HEK293 (cell line): Measurements from ENCODE around the gene RAP1A.
A peak's percentile ranks its signal among the peaks of the same experiment; 100 is the strongest.

Experiments used
- CTCF ChIA-PET: fragments of 350-600 bp; formaldehyde crosslinking; extraction: SDS; loops from one replicate; lab custom pipeline; 2021; ENCODE audit warnings: antibody characterized with exemption; lab: Yijun Ruan, JAX
- POLR2A ChIA-PET: fragments of 300-600 bp; formaldehyde crosslinking; extraction: SDS; loops from one replicate; lab custom pipeline; 2020; ENCODE audit warnings: antibody characterized with exemption, inconsistent platforms; lab: Yijun Ruan, JAX
- H3K27ac ChIP-seq: fragments of 200-500 bp; sonication (Bioruptor generic); 2 replicates; pipeline ENCODE4 v1.5.1; 2014; ENCODE audit warnings: low read depth, low read length, control low read depth, inconsistent platforms; ENCODE audit errors: extremely low read depth
- H3K36me3 ChIP-seq, 2 experiments: fragments of 200-500 bp in 1 of 2; sonication (Bioruptor generic) in 1 of 2; 1 replicate in 1 of 2; 2 replicates in 1 of 2; pipeline ENCODE4 v1.5.1; 2014 to 2017; ENCODE audit warnings: inconsistent platforms in 2 of 2, low read length in 2 of 2; ENCODE audit not compliant: control insufficient read depth in 2 of 2, insufficient read depth in 1 of 2
- H3K4me1 ChIP-seq: fragments of 200-500 bp; sonication (Bioruptor generic); 2 replicates; pipeline ENCODE4 v1.5.1; 2014; ENCODE audit warnings: mild to moderate bottlenecking, low read length, inconsistent platforms; ENCODE audit not compliant: control insufficient read depth, insufficient read depth
- H3K4me3 ChIP-seq: 2 replicates; pipeline ENCODE4 v1.5.1; 2011; ENCODE audit warnings: low read depth, mild to moderate bottlenecking, control low read depth, low read length, moderate library complexity
- H3K9me3 ChIP-seq: fragments of 200-500 bp; sonication (Bioruptor generic); 2 replicates; pipeline ENCODE4 v1.5.1; 2014; ENCODE audit warnings: low read depth, low read length, inconsistent platforms; ENCODE audit not compliant: control insufficient read depth, insufficient read depth
- BCL11A ChIP-seq: fragments of 450-650 bp; formaldehyde crosslinking; IDR thresholded peaks from 2 replicates; pipeline ENCODE4 v1.5.1; 2016; ENCODE audit warnings: low read depth, missing biosample characterization, missing genetic modification characterization
- EGR2 ChIP-seq: fragments of 450-650 bp; formaldehyde crosslinking; IDR thresholded peaks from 2 replicates; pipeline ENCODE4 v1.5.1; 2016; ENCODE audit warnings: low read depth, missing biosample characterization, missing genetic modification characterization
- HOXC10 ChIP-seq: sonication (generic); formaldehyde crosslinking; IDR thresholded peaks from 2 replicates; pipeline ENCODE4 v1.8.1; 2023; ENCODE audit warnings: mild to moderate bottlenecking, missing genetic modification reagents
- ZBTB20 ChIP-seq: fragments of 450-650 bp; formaldehyde crosslinking; IDR thresholded peaks from 2 replicates; pipeline ENCODE4 v1.5.1; 2016; ENCODE audit warnings: missing biosample characterization, missing genetic modification characterization
- ZFHX2 ChIP-seq: fragments of 450-650 bp; formaldehyde crosslinking; conservative IDR thresholded peaks from 2 replicates; pipeline ENCODE4 v1.5.1; 2016; ENCODE audit warnings: missing biosample characterization, missing genetic modification characterization
- ZFP37 ChIP-seq: fragments of 450-650 bp; formaldehyde crosslinking; IDR thresholded peaks from 2 replicates; pipeline ENCODE4 v1.5.1; 2016; ENCODE audit warnings: missing biosample characterization, missing genetic modification characterization
- ZIC2 ChIP-seq: fragments of 450-650 bp; formaldehyde crosslinking; IDR thresholded peaks from 2 replicates; pipeline ENCODE4 v1.5.1; 2016; ENCODE audit warnings: missing biosample characterization, missing genetic modification characterization
- ZNF266 ChIP-seq: fragments of 450-650 bp; formaldehyde crosslinking; IDR thresholded peaks from 2 replicates; pipeline ENCODE4 v1.5.1; 2016; ENCODE audit warnings: missing biosample characterization, missing genetic modification characterization, low read depth
- ZNF350 ChIP-seq: fragments of 450-650 bp; formaldehyde crosslinking; IDR thresholded peaks from 2 replicates; pipeline ENCODE4 v1.5.0; 2017; ENCODE audit warnings: missing biosample characterization, mild to moderate bottlenecking, missing genetic modification characterization
- ZNF37A ChIP-seq: fragments of 450-650 bp; IDR thresholded peaks from 2 replicates; pipeline ENCODE4 v1.5.1; 2018; ENCODE audit warnings: missing biosample characterization, missing genetic modification characterization
- ZNF423 ChIP-seq: fragments of 450-650 bp; formaldehyde crosslinking; IDR thresholded peaks from 2 replicates; pipeline ENCODE4 v1.5.1; 2016; ENCODE audit warnings: missing biosample characterization, missing genetic modification characterization
- ZNF521 ChIP-seq: fragments of 450-650 bp; formaldehyde crosslinking; IDR thresholded peaks from 2 replicates; pipeline ENCODE4 v1.5.1; 2017; ENCODE audit warnings: missing biosample characterization, mild to moderate bottlenecking, missing genetic modification characterization
- ZNF600 ChIP-seq: fragments of 450-650 bp; formaldehyde crosslinking; IDR thresholded peaks from 2 replicates; pipeline ENCODE4 v1.5.1; 2016; ENCODE audit warnings: missing biosample characterization, missing genetic modification characterization
- ZNF624 ChIP-seq: fragments of 450-650 bp; formaldehyde crosslinking; IDR thresholded peaks from 2 replicates; pipeline ENCODE4 v1.5.1; 2017; ENCODE audit warnings: missing biosample characterization, missing genetic modification characterization
- ZNF660 ChIP-seq: fragments of 450-650 bp; IDR thresholded peaks from 2 replicates; pipeline ENCODE4 v1.5.1; 2018; ENCODE audit warnings: missing biosample characterization, mild to moderate bottlenecking, missing genetic modification characterization
- TF ChIP-seq, protein P1 (sequence below): fragments of 450-650 bp; formaldehyde crosslinking; IDR thresholded peaks from 2 replicates; pipeline ENCODE4 v1.5.1; 2016; ENCODE audit warnings: missing biosample characterization, missing genetic modification characterization
- TF ChIP-seq, protein P2 (sequence below): fragments of 450-650 bp; formaldehyde crosslinking; IDR thresholded peaks from 2 replicates; pipeline ENCODE4 v1.5.1; 2017; ENCODE audit warnings: missing biosample characterization, missing genetic modification characterization
- TF ChIP-seq, protein P3 (sequence below): fragments of 450-650 bp; formaldehyde crosslinking; IDR thresholded peaks from 2 replicates; pipeline ENCODE4 v1.5.1; 2016; ENCODE audit warnings: missing biosample characterization, missing genetic modification characterization, borderline replicate concordance
- TF ChIP-seq, protein P4 (sequence below): fragments of 450-650 bp; formaldehyde crosslinking; IDR thresholded peaks from 2 replicates; pipeline ENCODE4 v1.5.1; 2017; ENCODE audit warnings: missing biosample characterization, missing genetic modification characterization

RAP1A gene

DNA sequence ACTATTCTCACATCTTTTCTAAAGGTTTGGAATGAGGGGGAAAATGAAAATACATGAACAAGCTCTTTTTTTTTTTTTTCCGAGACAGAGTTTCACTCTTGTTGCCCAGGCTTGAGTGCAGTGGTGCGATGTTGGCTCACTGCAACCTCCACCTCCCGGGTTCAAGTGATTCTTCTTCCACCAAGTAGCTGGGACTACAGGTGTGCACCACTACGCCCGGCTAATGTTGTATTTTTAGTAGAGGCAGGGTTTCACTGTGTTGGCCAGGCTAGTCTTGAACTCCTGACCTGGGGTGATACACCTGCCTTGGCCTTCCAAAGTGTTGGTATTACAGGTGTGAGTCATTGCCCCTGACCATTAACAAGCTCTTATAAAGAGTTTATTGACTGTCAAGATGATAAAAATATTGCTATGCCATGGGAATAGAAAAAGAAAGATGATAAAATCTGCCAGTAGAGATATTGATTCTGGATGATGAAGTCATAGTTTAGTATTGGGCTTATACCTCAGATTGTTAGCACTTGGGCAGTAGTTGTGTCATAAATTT, 83.0 kb downstream of the RAP1A start:
- ChIA-PET CTCF (interaction anchor here (0.5 to 2.4 kb wide), 3 partner anchors 11 to 481 kb away, joined by 3 to 16 read pairs (median 4); no protein-coding TSS in a partner anchor), POLR2A (no interaction called here)
- Histone ChIP-seq H3K36me3 (peaks cover 11 to 60% of the 10 kb centered on the region in 2 experiments; a peak in 2 of 3 replicates), H3K4me1 (no peaks in the 10 kb centered on the region), H3K27ac (no peak overlapping the region), H3K4me3 (no peak overlapping the region), H3K9me3 (no peaks in the 10 kb centered on the region)
- TF ChIP-seq, protein P1, sequence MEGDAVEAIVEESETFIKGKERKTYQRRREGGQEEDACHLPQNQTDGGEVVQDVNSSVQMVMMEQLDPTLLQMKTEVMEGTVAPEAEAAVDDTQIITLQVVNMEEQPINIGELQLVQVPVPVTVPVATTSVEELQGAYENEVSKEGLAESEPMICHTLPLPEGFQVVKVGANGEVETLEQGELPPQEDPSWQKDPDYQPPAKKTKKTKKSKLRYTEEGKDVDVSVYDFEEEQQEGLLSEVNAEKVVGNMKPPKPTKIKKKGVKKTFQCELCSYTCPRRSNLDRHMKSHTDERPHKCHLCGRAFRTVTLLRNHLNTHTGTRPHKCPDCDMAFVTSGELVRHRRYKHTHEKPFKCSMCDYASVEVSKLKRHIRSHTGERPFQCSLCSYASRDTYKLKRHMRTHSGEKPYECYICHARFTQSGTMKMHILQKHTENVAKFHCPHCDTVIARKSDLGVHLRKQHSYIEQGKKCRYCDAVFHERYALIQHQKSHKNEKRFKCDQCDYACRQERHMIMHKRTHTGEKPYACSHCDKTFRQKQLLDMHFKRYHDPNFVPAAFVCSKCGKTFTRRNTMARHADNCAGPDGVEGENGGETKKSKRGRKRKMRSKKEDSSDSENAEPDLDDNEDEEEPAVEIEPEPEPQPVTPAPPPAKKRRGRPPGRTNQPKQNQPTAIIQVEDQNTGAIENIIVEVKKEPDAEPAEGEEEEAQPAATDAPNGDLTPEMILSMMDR (tag by site-specific recombination) = no peak
- TF ChIP-seq ZNF600 (tag by site-specific recombination) = no peak
- TF ChIP-seq ZNF660 (tag by site-specific recombination) = no peak
- TF ChIP-seq, protein P2, sequence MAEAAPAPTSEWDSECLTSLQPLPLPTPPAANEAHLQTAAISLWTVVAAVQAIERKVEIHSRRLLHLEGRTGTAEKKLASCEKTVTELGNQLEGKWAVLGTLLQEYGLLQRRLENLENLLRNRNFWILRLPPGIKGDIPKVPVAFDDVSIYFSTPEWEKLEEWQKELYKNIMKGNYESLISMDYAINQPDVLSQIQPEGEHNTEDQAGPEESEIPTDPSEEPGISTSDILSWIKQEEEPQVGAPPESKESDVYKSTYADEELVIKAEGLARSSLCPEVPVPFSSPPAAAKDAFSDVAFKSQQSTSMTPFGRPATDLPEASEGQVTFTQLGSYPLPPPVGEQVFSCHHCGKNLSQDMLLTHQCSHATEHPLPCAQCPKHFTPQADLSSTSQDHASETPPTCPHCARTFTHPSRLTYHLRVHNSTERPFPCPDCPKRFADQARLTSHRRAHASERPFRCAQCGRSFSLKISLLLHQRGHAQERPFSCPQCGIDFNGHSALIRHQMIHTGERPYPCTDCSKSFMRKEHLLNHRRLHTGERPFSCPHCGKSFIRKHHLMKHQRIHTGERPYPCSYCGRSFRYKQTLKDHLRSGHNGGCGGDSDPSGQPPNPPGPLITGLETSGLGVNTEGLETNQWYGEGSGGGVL (tag by site-specific recombination) = no peak
- no peak for TF ChIP-seq ZNF624
- no peak for TF ChIP-seq ZNF37A (tag by site-specific recombination)
- TF ChIP-seq ZIC2 (tag by site-specific recombination) = no peak
- no peak for TF ChIP-seq HOXC10 (CRISPR knock-in tag)
- TF ChIP-seq ZNF350 (tag by site-specific recombination) = no peak
- TF ChIP-seq, protein P3, sequence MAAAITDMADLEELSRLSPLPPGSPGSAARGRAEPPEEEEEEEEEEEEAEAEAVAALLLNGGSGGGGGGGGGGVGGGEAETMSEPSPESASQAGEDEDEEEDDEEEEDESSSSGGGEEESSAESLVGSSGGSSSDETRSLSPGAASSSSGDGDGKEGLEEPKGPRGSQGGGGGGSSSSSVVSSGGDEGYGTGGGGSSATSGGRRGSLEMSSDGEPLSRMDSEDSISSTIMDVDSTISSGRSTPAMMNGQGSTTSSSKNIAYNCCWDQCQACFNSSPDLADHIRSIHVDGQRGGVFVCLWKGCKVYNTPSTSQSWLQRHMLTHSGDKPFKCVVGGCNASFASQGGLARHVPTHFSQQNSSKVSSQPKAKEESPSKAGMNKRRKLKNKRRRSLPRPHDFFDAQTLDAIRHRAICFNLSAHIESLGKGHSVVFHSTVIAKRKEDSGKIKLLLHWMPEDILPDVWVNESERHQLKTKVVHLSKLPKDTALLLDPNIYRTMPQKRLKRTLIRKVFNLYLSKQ (tag by site-specific recombination) = no peak
- no peak for TF ChIP-seq ZNF266 (tag by site-specific recombination)
- no peak for TF ChIP-seq ZNF521 (tag by site-specific recombination)
- TF ChIP-seq BCL11A (tag by site-specific recombination) = no peak

DNA sequence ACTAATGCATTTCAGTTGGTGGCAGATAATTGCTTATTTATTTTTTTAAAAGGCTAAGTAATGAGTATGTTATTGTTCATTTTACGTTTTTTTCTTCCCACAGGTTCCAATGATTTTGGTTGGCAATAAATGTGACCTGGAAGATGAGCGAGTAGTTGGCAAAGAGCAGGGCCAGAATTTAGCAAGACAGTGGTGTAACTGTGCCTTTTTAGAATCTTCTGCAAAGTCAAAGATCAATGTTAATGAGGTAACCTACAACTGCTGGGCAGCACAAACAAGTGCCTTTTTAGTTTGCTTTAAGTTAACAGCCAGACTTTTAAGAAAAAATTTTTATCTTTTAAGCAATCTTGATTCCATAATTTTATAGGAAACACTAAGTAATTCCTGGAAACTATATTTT, 84.7 kb downstream of the RAP1A start:
- Histone ChIP-seq H3K27ac (no peak overlapping the region), H3K36me3 (peaks cover 4 to 68% of the 10 kb centered on the region in 2 experiments; a peak in 2 of 3 replicates), H3K4me3 (no peak overlapping the region), H3K9me3 (no peaks in the 10 kb centered on the region), H3K4me1 (no peaks in the 10 kb centered on the region)
- TF ChIP-seq ZFHX2 (no peak), ZBTB20 (tag by site-specific recombination) (no peak)
- CTCF ChIA-PET = interaction anchor here (1.5 to 2.4 kb wide), 2 partner anchors 10 to 11 kb away, joined by 5 to 16 read pairs; no protein-coding TSS in a partner anchor
- POLR2A ChIA-PET = no interaction called here

DNA sequence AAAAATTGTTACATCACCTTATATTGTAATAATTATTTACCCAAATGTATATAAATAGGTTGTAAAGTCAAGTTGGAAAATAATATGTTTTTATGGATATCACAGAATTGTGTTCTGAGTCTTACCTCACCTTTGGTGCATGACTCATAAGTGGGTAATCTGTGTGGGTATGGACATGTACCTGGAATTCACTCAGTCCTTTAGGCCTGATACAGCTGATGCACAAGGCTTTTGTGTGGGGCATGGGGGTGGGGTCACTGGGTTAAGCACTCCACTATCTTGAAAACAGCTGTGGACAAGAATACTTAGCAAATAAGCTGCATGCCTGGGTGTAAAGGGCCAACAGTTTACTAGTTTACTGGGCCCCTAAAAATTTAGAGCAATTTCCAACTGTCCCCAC, 85.2 kb downstream of the RAP1A start:
- ChIA-PET POLR2A (no interaction called here), CTCF (interaction anchor here (0.6 to 1.5 kb wide), 3 partner anchors 10 to 594 kb away, joined by 3 to 5 read pairs (median 3); no protein-coding TSS in a partner anchor)
- no peaks in the 10 kb centered on the region for H3K9me3 ChIP-seq
- no peak overlapping the region for H3K27ac ChIP-seq
- no peak overlapping the region for H3K4me3 ChIP-seq
- H3K36me3 ChIP-seq = peaks cover 0 to 64% of the 10 kb centered on the region in 2 experiments; a peak in 1 of 3 replicates
- no peaks in the 10 kb centered on the region for H3K4me1 ChIP-seq
- 0 out of 2 replicates have a peak, but pooled peaks have one; percentile 7 for TF ChIP-seq EGR2 (tag by site-specific recombination)
- peak; percentile 23; the same call in 1 of the 2 replicates for TF ChIP-seq ZBTB20 (tag by site-specific recombination)
- TF ChIP-seq ZFP37 (tag by site-specific recombination) = no peak
- TF ChIP-seq, protein P4, sequence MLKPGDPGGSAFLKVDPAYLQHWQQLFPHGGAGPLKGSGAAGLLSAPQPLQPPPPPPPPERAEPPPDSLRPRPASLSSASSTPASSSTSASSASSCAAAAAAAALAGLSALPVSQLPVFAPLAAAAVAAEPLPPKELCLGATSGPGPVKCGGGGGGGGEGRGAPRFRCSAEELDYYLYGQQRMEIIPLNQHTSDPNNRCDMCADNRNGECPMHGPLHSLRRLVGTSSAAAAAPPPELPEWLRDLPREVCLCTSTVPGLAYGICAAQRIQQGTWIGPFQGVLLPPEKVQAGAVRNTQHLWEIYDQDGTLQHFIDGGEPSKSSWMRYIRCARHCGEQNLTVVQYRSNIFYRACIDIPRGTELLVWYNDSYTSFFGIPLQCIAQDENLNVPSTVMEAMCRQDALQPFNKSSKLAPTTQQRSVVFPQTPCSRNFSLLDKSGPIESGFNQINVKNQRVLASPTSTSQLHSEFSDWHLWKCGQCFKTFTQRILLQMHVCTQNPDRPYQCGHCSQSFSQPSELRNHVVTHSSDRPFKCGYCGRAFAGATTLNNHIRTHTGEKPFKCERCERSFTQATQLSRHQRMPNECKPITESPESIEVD (tag by site-specific recombination) = peak; percentile 52; the same call in 1 of the 2 replicates
- no peak for TF ChIP-seq ZNF423 (tag by site-specific recombination)
